Activated CD4-positive, alpha-beta T cell treated with anti-CD3 and anti-CD28 coated beads, Interleukin-2, Interleukin-4, amounts not matched to agents 100 ng/mL and 50 ng/mL, durations not matched to agents 16 hours and 8 hours (primary cell): Measurements from ENCODE around the gene KPNA1.

ENCODE experiments used
- DNase-seq: peaks from one replicate; pipeline ENCODE4 v3.0.0-alpha.2; 2020; ENCODE audit warnings: low spot score

The KPNA1 gene

DNA sequence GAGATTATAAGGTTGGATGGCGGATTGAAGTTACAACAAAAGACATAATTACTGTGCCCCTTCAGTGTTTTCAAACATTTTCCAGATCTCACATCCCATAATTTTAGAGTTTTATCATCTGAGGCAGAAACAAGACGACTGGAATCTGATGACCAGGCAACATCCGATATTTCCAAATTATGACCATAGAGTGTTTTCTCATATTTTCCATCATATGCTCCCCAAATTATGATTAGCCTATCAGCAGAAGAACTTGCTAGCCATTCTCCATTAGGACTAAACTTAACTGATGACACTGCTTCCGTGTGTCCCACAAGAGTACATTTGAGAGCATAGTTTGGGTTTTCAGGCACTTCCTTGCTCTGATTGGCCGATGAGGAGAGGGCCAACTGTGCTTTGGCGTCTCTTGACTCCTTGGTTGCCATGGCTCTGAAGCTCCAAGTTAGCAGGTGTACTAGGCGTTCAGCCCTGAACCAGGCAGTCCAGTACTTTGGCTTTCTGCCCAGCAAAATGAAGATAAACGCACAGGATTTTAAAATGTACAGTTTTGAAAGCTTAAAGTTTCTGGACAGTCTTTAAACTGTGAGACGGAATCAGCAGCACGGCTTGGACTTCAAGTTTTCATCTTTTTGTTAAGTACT, 99.5 kb downstream of the KPNA1 start:
- DNase-seq: peak; percentile 56

DNA sequence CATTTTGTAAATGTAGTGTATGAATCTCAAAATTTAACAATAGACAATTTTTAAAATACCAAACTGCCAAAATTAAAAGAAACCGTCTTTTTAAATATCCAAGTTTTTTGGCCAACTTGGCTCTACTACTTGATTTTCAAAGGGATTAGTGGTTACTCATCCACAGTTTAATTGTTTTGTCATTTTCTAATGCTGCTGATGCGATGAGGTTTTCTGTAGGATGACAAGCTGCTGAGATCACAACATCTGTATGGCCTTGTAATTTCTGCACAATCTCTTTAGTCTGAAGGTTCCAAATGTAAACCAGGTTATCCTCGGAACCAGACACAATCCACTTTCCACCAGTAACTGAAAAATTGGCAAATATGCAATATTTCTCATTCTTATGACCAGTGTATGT, 100.3 kb downstream of the KPNA1 start:
- DNase-seq: no peak

DNA sequence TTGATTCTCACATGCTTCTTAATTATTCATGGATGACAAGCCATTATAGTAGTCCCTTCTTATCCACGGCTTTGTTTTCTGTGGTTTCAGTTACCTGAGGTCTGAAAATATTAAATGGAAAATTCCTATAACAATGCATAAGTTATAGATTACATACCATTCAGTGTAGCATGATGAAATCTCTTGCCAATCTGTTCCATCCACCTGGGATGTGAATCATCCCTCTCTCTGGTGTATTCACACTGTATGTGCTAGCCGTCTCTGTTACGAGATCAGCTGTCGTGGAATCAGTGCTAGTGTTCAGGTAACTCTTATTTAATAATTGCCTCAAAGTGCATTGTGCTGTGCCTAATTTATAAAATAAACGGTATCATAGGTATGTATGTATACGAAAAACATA, 104.1 kb downstream of the KPNA1 start:
- no peak for DNase-seq

DNA sequence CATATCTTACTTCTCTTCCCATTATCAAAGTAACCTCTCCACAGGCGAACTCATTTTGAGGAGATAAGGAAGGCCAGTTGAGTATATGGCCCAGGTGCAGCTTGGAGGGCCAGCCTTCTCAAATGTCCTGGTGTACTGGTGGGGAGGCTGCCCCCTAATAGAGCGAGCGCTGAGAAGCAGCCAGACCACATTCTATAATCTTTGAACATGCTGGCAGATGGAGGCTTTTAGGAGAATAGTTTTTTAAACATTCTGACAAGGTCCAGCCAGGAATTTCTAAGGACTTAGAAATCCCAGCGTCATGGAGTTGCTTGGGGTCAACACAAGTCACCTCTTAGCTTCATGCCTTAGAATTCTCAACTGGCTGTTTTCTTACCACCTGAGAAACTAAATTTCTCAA, 104.6 kb downstream of the KPNA1 start:
- no peak for DNase-seq

DNA sequence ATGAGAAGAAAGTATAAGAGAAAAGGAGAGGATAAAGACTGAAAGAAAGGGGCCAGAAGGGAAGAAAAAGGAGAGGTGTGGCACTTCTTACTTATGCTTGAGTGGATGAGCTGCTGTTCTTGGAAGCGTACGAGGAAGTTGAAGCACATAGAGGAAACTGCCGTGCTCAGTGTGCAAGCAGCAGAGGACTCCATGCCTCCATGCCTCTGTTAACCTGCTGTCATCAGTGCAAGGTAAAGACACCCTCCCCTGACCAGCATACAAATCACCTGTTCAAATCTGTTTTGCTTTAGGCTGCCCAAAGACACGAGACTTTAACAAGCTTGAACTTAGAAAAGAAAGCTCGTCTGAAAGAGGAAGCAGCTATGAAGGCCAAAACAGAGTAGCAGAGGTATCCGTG, 105.3 kb downstream of the KPNA1 start:
- DNase-seq: no peak

DNA sequence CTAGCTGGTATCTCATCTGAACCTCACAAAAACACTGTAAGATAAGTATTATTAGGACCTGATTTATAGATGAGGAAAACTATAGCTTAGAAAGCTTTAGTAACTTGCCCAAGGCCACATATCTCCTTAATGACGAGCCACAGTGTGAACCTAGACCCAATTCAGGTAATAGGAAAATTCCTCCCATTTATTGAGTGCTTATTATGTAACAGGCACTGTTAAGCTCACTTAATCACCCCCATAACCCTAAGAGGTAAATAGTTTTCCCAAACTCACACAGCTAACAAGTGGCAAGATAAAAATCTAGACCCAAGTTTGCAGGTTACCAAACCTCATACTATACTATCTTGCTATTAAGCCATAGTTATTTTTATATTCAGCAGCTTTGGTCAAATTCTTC, 106.8 kb downstream of the KPNA1 start:
- DNase-seq: no peak

DNA sequence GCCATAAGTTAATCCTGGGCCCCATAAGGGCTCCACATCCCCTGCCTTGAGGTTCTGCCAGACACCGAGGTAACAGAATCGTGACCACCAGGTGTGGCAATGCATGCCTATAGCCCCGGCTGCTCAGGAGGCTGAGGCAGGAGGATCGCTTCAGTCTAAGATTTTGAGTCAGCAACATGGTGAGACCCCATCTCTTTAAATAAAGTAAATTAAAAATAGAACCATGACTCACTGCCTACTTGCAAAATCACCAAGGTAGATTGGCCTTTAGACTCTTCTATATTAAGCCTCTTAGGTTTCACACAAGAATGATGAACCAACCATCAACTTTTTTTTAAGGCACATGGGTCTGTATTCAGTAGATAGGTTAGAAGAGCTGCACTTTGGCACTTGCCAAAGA, 108.5 kb downstream of the KPNA1 start:
- DNase-seq: no peak

DNA sequence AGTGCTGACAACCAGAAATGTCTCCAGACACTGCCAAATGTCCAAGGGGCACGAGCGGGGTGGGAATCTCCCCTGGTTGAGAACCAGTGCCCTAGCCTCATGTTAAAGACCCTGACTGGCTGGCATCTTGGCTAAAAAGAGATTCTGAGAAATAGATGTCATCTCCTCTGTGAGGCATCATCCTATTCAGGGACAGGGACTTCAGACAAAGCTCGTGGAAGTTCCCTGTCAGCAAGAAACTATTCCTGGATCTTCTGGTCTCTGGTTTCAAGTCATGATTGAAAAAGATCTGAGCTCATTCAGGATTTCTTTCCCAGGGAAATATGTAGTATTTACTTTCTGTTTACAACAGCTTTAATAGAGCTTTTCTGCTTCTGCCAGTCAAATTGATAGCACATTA, 109.7 kb downstream of the KPNA1 start:
- DNase-seq: no peak

DNA sequence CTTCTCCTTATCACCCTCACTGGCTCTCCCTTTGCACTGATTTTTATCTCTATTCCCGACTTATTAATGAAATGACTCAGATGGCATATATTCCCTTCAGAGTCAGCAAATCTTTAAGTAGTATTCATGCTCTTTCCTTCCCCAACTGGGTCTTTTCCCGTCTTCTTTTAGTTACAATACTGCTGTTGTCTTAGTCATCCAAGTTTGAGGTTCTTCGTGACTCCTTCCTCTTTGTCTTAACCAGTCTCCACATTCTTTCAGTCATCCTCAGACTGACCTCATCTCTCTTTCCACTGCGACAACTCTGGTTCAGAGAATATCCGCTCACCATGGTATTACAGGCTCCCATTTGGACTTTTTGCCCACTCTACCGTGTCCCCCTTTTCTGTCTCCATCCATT, 111.2 kb downstream of the KPNA1 start:
- DNase-seq: no peak

DNA sequence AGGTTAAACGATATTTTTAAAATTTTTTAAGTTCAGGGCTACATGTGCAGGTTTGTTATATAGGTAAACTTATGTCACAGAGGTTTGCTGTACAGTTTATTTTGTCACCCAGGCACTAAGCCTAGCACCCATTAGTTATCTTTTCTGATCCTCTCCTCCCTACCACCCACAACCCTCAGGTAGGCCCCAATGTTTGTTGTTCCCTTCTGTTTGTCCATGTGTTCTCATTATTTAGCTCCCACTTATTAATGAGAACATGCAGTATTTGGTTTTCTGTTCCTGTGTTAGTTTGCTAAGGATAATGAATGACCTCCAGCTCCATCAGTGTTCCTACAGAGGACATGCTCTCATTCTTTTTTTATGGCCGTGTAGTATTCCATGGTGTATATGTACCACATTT, 115.8 kb downstream of the KPNA1 start:
- DNase-seq: no peak

DNA sequence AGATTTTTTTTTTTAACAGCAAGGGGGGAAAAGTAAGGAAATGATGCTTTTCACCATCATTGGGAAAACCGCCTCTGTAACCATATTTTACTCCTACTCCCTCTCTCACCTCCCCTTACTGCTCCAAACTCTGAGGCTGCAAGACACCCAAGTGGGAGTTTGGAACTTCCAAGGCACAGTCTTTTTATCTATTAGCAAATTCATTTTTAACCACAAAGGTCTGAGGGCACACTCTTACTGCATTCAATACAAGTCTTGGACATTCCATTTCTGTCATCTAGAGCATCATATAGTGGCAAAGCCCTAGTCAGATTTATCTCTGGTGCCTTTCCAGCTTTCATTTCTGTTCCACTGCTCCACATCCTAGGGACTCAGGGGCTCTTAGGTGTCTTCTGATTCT, 117.5 kb downstream of the KPNA1 start:
- no peak for DNase-seq

DNA sequence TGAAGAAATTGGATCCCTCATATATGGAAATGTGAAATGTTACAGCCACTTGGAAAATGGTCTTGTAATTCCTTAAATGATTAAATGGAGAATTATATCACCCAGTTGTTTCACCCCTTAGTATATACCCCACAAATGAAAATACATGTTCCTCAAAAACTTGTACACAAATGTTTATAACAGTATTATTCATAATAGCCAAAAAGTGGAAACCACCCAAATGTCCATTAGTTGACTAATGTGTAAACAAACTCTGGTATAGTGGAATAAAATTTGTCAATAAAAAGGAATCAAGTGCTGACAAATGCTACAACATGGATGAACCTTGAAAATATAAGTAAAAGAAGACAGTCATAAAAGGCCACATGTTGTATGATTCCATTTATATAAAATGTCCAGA, 118.2 kb downstream of the KPNA1 start:
- no peak for DNase-seq

DNA sequence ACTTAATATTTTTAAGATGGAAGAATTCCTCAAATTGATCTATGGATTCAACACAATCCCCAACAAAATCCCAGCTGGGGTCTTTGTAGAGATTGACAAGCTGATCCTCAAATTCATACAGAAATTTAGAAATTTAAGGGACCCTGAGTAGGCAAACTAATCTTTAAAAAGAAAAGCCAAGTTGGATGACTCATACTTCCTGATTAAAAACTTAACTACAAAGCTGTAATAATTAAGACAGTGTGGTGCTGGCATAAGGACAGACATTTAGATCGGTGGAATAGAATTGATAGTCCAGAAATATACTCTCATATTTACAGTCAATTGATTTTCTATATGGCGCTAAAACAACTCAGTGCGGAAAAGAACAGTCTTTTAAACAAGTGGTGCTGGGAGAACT, 119.2 kb downstream of the KPNA1 start:
- no peak for DNase-seq

DNA sequence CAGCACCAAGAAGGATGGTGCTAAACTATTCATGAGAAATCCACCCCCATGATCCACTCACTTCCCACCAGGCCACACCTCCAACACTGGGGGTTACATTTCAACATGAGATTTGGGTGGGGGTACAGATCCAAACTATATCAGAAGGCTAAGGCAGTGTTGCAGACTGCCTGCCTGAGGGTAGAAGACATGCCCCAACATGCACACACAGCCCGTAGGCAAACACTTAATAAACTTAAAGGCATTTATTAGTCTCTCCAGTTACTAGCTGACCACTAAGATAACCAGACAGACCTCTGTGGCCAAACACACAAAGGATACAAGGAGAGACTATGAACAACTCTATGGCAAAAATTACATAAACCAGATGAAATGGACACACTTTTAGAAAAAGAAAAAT, 120.6 kb downstream of the KPNA1 start:
- DNase-seq: no peak

DNA sequence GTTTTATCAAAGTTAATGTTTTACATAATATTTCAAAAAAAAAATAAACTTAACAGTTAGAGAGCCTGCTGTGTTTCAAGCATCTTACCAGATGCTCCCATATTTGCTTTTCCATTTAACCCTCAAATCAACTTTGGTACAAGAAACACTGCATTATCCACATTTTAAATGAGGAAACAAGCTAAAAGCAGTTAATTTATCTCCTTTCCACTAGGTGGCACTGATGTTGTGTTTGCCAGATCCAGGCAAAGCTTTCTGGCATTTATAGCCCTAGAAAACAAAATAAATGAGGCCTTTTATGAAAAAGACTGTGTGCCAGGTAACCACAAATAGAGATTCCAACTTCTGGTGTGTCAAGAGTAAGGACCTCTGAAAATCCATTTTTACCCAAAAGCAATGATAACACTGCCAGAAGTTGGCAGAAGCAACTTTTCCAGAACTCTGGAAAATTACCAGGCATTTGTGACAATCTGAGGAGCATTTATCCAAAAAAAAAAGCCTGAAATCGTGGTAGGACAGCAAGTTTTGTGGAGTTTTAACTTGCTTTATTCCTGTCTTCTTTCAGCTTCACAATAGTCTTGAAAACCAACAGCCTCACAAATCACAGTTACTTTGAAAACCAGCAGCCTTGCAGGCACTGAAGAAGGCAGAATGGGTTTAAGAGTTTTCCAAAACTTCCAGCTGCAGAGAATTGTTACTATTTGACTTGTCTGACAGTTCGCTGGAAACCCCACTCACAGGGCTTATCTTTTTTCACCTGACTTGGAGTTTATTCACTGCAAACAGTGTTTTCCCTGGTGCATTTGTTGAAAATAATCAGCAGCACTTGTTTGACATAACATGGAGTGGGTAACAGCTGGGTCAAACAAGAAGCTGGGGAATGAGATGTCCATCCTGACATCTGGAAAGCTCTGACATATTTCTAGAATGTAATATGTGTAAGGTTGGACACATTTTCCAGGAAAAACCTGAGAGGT, 121.6 kb downstream of the KPNA1 start:
- DNase-seq: peak; percentile 61

DNA sequence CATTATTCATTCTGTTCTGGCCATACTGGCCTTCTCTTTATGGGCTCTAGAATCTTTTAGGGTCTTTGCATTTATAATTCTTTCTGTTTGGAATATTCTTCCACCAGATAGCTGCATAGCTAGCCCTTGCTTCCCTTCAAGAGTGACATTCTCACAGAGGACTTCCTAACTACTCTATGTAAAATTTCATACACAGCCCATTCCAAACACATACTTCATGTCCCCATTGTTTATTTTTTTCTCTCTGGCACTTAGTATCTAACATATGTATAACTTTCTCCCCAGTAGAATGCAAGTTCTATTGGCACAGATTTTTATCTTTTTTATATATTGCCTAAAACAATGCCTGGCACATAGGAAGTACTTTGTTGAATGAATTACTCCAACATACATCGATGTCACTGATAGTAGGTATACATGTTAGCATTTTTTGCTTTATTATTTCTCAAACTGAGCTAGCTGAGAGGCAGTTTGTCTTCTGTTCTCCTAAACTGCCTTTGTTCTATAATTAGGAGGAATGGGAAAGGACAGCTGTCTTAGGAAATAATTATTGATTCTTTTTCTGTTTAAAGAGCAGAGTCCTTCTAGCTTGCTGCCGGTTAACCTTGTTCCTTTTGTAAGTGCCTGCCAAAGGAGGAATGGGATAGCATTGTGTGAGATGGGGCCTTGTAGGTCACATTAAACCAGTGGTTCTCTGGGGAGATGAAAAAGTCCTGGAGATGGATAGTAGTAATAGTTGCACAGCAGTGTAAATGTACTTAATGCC, 122.9 kb downstream of the KPNA1 start:
- DNase-seq: no peak

DNA sequence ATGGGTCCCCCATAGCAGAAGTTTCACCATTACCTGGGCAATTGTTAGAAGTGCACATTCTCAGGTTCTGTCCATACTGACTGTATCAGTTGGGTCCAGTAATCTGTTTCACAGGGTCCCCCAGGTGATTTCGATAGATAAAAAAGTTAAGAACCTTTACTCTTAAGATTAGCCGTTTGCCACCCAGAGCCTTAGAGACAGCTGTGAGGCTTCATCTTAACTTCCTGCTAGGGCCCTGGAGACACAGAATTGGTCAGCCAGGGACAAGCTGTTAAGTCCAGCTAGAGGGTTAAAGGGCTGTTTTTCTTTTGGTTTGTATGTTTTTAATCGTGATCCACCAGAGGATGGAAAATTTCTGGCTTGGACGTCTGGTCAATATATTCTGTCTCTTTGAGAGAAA, 124.1 kb downstream of the KPNA1 start:
- no peak for DNase-seq

DNA sequence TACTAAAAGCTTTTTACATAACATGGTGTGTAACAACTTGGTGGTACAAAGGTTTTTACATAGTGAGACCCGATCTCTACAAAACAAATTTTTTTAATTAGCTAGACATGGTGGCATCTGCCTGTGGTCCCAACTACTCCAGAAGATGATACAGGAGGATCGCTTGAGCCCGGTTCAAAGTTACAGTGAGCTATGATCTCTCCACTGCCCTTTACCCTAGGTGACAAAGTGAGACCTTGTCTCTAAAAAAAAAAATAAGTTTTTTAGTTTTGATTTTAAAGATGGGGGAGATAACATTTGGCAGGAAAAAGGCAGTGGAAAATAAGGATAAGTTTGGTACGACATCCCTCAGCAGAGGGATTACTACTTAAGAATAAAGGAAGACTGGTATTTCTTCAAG, 124.8 kb downstream of the KPNA1 start:
- DNase-seq: no peak

DNA sequence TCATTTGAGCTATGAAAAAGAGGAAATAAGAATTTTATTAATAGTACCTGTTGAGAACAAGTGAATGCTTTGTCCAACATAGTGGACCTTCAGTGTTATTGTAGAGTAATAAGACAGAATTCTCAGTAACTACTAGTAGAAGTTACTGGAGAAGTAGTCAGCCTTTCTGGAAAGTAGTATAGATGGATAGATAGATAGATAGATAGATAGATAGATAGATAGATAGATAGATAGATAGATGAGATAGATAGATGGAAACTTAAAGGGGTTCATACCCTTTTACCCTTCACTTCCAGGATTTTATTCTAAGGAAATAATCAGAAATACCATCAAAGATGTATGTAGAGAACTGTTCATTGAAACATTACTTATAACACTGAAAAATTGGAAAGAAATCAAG, 125.5 kb downstream of the KPNA1 start:
- no peak for DNase-seq

DNA sequence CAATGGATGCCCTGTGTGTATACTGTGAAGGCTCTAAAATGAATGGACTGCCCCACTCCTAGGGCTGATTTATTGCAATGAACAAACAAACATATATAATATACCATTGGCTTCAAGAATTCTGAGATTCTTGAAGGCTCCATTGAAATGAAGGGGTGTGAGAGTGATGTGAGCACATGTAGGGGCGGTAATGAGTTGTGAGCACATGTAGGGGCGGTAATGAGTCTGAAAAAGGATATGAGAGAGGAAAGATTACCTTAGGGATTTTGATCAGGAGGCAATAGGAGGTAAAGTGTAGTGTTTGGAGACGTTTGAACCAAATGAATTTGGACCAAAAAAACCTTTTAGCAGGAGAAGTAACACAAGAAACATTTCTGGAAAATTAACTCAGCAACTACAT, 127.0 kb downstream of the KPNA1 start:
- DNase-seq: no peak

DNA sequence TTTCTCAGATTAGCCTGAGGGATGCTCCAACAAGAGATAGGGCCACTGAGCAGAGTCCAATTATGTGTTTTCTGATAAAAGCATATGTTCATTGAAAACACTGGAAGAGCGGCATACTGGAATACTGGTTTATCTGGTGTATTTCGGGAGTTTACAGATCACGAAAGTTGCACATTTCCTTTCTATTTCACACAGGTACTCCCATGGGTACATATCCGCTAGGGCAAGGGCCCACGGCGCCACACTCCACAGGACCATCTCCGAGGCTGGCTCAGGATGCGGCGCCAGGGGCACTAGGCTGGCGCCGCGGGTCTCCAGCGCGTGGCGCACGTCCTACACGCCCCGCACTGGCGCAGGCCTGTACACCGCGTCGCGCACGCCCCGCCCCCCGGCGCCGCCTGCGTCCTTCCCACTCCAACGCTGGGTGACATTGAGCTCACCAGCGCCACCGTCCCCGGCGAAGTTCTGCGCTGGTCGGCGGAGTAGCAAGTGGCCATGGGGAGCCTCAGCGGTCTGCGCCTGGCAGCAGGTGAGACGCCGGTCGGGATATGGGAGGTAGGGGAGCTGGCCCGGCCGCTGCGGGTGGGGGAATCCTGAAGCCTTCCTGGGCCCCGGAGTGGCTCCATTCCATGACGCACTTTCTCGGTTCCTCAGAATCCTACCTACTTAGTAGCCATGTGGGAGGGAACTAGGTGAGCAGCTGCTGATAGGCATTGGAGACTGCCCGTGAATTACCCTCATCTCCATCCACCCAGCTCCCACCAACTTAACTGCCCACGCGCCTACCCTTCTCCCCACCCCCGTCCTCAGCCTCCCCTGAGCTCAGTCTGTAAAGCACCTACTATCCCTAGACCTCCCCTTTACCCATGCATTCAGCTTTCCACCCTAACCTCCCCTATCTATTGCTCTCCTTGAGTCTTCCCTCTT, 130.7 kb downstream of the KPNA1 start, which contains the start of gene FAM162A:
Gene FAM162A (plus strand): TSS at position 412 of the 927 bp plus-strand sequence. CDS start 84 bp downstream, at position 496.
- peak; percentile 95 for DNase-seq
